ENCODE measurements around the gene ACAP2.

DNA sequence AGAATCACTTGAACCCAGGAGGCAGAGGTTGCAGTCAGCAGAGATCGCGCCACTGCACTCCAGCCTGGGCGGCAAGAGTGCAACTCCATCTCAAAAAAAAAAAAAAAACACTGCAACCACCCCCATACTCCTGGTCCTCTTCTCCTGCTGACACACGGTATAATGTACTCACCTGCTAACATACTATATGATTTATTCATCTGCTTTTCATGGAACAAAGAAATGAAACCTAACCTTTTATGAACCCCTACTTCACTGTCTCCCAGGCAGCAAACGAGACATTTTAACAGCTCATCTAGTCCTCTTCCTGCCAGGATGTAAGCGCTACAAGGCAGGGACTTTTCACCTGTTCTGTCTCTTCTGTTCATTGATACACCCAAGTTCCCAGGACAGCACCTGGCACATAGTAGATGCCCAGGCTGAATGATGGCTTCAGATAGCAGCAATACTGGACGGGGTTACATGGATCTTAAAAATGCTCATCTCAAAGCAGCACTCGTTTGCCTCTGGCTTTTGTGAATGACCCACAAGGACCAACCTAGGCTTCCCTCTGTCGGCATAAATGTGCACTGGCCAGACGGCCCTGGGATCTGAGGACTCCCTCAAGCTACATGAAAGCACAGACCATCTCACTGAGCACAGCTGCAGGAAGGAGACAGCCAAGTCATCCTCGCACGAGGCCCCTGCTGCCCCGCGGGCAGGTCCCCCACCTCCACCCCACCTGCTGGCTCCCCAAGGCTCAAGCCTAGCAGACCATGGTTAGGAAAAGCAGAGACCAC, 192.2 kb downstream of the ACAP2 start:
- TF ChIP-seq CTCF (IDR thresholded peaks at IDR 0.05) (no peak), TCF7L2 (IDR thresholded peaks at IDR 0.05; ENCODE audit: low read depth, low read length) (no peak), POLR2AphosphoS5 (IDR thresholded peaks at IDR 0.05; ENCODE audit: low read depth, low read length) (no peak)
- TF ChIP-seq, protein P1, sequence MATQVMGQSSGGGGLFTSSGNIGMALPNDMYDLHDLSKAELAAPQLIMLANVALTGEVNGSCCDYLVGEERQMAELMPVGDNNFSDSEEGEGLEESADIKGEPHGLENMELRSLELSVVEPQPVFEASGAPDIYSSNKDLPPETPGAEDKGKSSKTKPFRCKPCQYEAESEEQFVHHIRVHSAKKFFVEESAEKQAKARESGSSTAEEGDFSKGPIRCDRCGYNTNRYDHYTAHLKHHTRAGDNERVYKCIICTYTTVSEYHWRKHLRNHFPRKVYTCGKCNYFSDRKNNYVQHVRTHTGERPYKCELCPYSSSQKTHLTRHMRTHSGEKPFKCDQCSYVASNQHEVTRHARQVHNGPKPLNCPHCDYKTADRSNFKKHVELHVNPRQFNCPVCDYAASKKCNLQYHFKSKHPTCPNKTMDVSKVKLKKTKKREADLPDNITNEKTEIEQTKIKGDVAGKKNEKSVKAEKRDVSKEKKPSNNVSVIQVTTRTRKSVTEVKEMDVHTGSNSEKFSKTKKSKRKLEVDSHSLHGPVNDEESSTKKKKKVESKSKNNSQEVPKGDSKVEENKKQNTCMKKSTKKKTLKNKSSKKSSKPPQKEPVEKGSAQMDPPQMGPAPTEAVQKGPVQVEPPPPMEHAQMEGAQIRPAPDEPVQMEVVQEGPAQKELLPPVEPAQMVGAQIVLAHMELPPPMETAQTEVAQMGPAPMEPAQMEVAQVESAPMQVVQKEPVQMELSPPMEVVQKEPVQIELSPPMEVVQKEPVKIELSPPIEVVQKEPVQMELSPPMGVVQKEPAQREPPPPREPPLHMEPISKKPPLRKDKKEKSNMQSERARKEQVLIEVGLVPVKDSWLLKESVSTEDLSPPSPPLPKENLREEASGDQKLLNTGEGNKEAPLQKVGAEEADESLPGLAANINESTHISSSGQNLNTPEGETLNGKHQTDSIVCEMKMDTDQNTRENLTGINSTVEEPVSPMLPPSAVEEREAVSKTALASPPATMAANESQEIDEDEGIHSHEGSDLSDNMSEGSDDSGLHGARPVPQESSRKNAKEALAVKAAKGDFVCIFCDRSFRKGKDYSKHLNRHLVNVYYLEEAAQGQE (IDR thresholded peaks at IDR 0.05; ENCODE audit: insufficient read depth in 1 of 2, low read depth in 2 of 2, low read length in 1 of 2) = no peak
